A673 (cell line): ENCODE results near the gene SAMD13. TPM values are rescaled to one million over a fixed set of nuclear protein-coding genes. Genes with fewer than 3 reads are reported as not detected.

Source experiments
- BruUV-seq: library from RNA; stranded (reverse); fragments of 400-500 nt; replicated peaks from 2 replicates; lab custom pipeline; 2021; lab: Mats Ljungman, UMichigan
- CTCF ChIA-PET: fragments of 300-600 bp; sonication (Branson Sonifier 250); formaldehyde crosslinking; loops from one replicate; lab custom pipeline; 2022; ENCODE audit warnings: antibody characterized with exemption; lab: Charles Lee
- POLR2A ChIA-PET: fragments of 300-600 bp; sonication (Branson Sonifier 250); formaldehyde crosslinking; loops from one replicate; lab custom pipeline; 2022; ENCODE audit warnings: antibody characterized with exemption; ENCODE audit not compliant: low non-redundant PET; lab: Charles Lee
- DNase-seq: peaks from one replicate; pipeline ENCODE4 v3.0.0-alpha.2; 2015; ENCODE audit warnings: low spot score
- H3K27ac ChIP-seq: fragments of 200-600 bp; sonication (generic); 2 replicates; pipeline ENCODE4 v1.5.1; 2016; ENCODE audit warnings: mixed run types, low read depth, mild to moderate bottlenecking, mixed read lengths, antibody characterized with exemption, low read length; ENCODE audit not compliant: poor library complexity, severe bottlenecking
- H3K27me3 ChIP-seq: fragments of 200-600 bp; sonication (generic); replicated peaks from 2 replicates; pipeline ENCODE4 v1.6.1; 2017; ENCODE audit warnings: mixed run types, low read depth, mild to moderate bottlenecking, mixed read lengths, antibody characterized with exemption, low read length; ENCODE audit not compliant: insufficient read depth, poor library complexity
- H3K36me3 ChIP-seq: fragments of 200-600 bp; sonication (generic); 2 replicates; pipeline ENCODE4 v1.6.1; 2016; ENCODE audit warnings: mixed run types, mild to moderate bottlenecking, mixed read lengths, antibody characterized with exemption, low read length; ENCODE audit not compliant: insufficient read depth, poor library complexity, severe bottlenecking
- H3K4me1 ChIP-seq: fragments of 200-600 bp; sonication (generic); 2 replicates; pipeline ENCODE4 v1.6.1; 2017; ENCODE audit warnings: mixed run types, mild to moderate bottlenecking, mixed read lengths, antibody characterized with exemption, low read length; ENCODE audit not compliant: insufficient read depth, poor library complexity, severe bottlenecking
- H3K4me3 ChIP-seq: fragments of 200-600 bp; sonication (generic); 2 replicates; pipeline ENCODE4 v1.5.1; 2016; ENCODE audit warnings: low read depth, mixed run types, mild to moderate bottlenecking, mixed read lengths, low read length; ENCODE audit not compliant: poor library complexity, severe bottlenecking
- H3K9me3 ChIP-seq: fragments of 200-600 bp; sonication (generic); 2 replicates; pipeline ENCODE4 v1.6.1; 2016; ENCODE audit warnings: mixed run types, low read depth, mild to moderate bottlenecking, mixed read lengths, antibody characterized with exemption, low read length; ENCODE audit not compliant: poor library complexity, severe bottlenecking
- EZH2 ChIP-seq: fragments of 200-600 bp; sonication (generic); IDR thresholded peaks from 2 replicates; pipeline ENCODE4 v1.6.1; 2017; ENCODE audit warnings: borderline replicate concordance, low read depth, mild to moderate bottlenecking, mixed read lengths, antibody characterized with exemption, low read length; ENCODE audit not compliant: poor library complexity, severe bottlenecking
- intact Hi-C: fragments of 100-400 bp; cut with micrococcal nuclease; formaldehyde crosslinking; loops from one replicate; pipeline ENCODE4 v1.10.0; 2022; ENCODE audit not compliant: unreplicated experiment
- total RNA-seq: library from RNA; stranded (reverse); gene quantifications from 2 replicates; pipeline ENCODE4 v1.2.3, GENCODE V29; 2021
- TF ChIP-seq, protein P1 (sequence below): fragments of 300-800, 200-600 bp; sonication (generic); conservative IDR thresholded peaks from 2 replicates; pipeline ENCODE4 v1.5.1; 2017; ENCODE audit warnings: low read depth, mild to moderate bottlenecking, antibody characterized with exemption, low read length, moderate library complexity, mixed read lengths

Gene SAMD13
- total RNA-seq, 1 experiment from 2014 or later: 1.2 TPM

DNA sequence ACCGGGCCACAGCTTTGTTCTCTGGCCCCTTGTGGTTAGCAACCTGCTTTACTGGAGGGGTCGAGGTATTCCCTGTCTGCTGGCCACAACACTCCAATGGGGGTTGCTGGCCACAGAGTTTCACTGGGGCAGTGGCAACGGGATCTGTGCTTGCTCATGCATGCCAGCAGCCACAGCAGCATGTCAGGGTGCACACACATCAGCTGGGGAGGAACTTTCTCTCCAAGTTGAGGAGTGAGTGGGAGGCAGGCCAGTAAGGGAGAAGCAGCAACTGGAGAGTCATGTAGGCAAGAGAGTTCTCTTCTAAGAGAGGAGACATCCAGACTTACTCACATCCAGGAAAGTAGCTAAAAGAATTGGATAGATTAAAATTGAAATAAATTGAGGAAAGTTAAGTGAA, 38.0 kb downstream of the SAMD13 start:
- no peak overlapping the region for H3K4me3 ChIP-seq
- intact Hi-C loops: no loop called here
- ChIA-PET CTCF (no interaction called here), POLR2A (no interaction called here)
- H3K27me3 ChIP-seq: no peaks in the 10 kb centered on the region
- DNase-seq: no peak
- no TSS peak for BruUV-seq
- no peak overlapping the region for H3K27ac ChIP-seq
- TF ChIP-seq EZH2: no peak
- TF ChIP-seq, protein P1, sequence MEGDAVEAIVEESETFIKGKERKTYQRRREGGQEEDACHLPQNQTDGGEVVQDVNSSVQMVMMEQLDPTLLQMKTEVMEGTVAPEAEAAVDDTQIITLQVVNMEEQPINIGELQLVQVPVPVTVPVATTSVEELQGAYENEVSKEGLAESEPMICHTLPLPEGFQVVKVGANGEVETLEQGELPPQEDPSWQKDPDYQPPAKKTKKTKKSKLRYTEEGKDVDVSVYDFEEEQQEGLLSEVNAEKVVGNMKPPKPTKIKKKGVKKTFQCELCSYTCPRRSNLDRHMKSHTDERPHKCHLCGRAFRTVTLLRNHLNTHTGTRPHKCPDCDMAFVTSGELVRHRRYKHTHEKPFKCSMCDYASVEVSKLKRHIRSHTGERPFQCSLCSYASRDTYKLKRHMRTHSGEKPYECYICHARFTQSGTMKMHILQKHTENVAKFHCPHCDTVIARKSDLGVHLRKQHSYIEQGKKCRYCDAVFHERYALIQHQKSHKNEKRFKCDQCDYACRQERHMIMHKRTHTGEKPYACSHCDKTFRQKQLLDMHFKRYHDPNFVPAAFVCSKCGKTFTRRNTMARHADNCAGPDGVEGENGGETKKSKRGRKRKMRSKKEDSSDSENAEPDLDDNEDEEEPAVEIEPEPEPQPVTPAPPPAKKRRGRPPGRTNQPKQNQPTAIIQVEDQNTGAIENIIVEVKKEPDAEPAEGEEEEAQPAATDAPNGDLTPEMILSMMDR: no peak
- H3K4me1 ChIP-seq: no peaks in the 10 kb centered on the region
- no peaks in the 10 kb centered on the region for H3K36me3 ChIP-seq
- peaks cover 14% of the 10 kb centered on the region for H3K9me3 ChIP-seq

DNA sequence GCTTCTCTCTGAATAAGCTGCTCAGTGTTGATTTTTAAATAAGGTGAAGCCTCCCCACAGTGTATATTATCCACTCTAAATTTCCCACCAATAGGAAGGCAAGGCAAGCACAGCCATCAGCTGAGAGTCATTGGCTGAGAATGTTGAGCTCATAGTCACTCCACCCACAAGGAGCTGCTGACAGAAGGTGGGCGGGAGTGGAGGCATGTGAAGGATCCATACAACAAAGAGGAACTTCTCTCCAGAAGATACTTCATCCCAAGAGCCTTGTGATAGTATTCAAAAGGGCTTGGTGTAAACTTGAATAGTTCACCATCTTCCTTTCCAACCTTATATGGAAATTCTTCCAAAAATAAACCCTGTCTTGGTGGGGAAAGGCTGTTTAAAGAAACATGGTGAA, 42.8 kb downstream of the SAMD13 start:
- H3K4me1 ChIP-seq: no peaks in the 10 kb centered on the region
- ChIA-PET CTCF (no interaction called here), POLR2A (no interaction called here)
- no peak overlapping the region for H3K4me3 ChIP-seq
- no peaks in the 10 kb centered on the region for H3K9me3 ChIP-seq
- no peaks in the 10 kb centered on the region for H3K36me3 ChIP-seq
- no TSS peak for BruUV-seq
- DNase-seq: no peak
- H3K27me3 ChIP-seq: no peaks in the 10 kb centered on the region
- no peak overlapping the region for H3K27ac ChIP-seq
- intact Hi-C loops: no loop called here
- no peak for TF ChIP-seq EZH2

GRCh38 chr1:84345220-84345619, 43.7 kb downstream of the SAMD13 start:
- BruUV-seq: no TSS peak
- intact Hi-C loops: no loop called here
- H3K27ac ChIP-seq: no peak overlapping the region
- H3K36me3 ChIP-seq: no peaks in the 10 kb centered on the region
- POLR2A ChIA-PET: no interaction called here
- H3K9me3 ChIP-seq: no peaks in the 10 kb centered on the region
- no peak for DNase-seq
- H3K4me1 ChIP-seq: peaks cover 4% of the 10 kb centered on the region
- H3K4me3 ChIP-seq: no peak overlapping the region
- H3K27me3 ChIP-seq: no peaks in the 10 kb centered on the region
- TF ChIP-seq, protein P1: no peak
- TF ChIP-seq EZH2: no peak
- CTCF ChIA-PET: no interaction called here

DNA sequence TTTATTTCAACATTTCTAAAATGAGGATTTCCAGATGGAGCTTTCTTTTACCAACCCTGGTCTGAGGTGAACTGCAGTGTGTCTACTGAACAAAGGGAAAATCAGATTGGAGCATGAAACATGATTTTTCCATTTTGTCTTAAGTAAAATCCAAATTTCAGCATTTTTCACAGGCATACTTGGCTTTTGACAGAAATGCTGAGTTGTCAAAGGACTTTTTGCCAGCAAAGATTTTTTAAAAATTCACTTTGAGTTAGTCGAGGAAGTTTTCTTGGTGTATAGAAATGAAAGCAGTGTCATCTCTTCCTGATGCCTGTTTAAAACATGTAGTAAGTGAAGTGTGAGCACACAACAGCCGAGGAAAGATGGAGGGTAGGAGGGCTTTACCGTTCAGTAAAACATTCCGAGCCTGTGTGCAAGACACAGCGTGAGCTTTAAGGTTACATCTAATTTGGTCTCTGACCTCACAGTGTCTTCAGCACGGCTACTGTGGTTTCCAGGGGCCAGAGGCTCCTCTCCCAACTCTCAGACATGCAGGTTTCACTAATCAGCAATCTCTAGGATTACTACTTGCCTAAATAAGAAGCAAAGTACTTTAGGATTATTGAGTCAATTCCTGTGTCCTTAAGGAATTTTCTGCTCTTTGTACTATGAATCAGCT, 45.9 kb downstream of the SAMD13 start:
- BruUV-seq: no TSS peak
- Histone ChIP-seq H3K27ac (no peak overlapping the region), H3K27me3 (no peaks in the 10 kb centered on the region), H3K4me1 (peaks cover 15% of the 10 kb centered on the region), H3K9me3 (no peaks in the 10 kb centered on the region), H3K4me3 (no peak overlapping the region), H3K36me3 (no peaks in the 10 kb centered on the region)
- no peak for DNase-seq
- ChIA-PET POLR2A (no interaction called here), CTCF (interaction anchor here (0.5 kb wide), 1 partner anchor 419 kb away, joined by 3 read pairs; no protein-coding TSS in a partner anchor)
- no peak for TF ChIP-seq EZH2
- TF ChIP-seq, protein P1: no peak
- intact Hi-C loops: no loop called here
